GM23338 (cell line): Measurements from ENCODE around the gene EDA2R. TPM values are rescaled to one million over a fixed set of nuclear protein-coding genes. Genes with fewer than 3 reads are reported as not detected.

Experiments used
- EZH2 ChIP-seq: fragments of 200-600 bp; sonication (generic); IDR thresholded peaks from one replicate; pipeline ENCODE4 v1.8.0; 2017; ENCODE audit warnings: antibody characterized with exemption, mild to moderate bottlenecking, low read depth; ENCODE audit not compliant: unreplicated experiment
- EZH2phosphoT487 ChIP-seq: fragments of 200-600 bp; sonication (generic); IDR thresholded peaks from one replicate; pipeline ENCODE4 v1.8.1; 2018; ENCODE audit warnings: antibody characterized with exemption; ENCODE audit not compliant: unreplicated experiment
- JUNB ChIP-seq: IDR thresholded peaks from one replicate; pipeline ENCODE4 v1.6.1; 2016; ENCODE audit warnings: antibody characterized with exemption; ENCODE audit not compliant: unreplicated experiment
- POLR2AphosphoS5 ChIP-seq: IDR thresholded peaks from 2 replicates; pipeline ENCODE4 v1.6.1; 2016; ENCODE audit warnings: antibody characterized with exemption, low read depth
- STAT1 ChIP-seq: IDR thresholded peaks from one replicate; pipeline ENCODE4 v1.6.1; 2016; ENCODE audit warnings: antibody characterized with exemption; ENCODE audit not compliant: unreplicated experiment
- polyA plus RNA-seq: library from polyadenylated mRNA; unstranded; fragments of >200 nt; fragmentation: Nextera tagmentation; extraction: Ambion mirVana; gene quantifications from 2 replicates; pipeline ENCODE4 v1.2.1, GENCODE V29; 2016
- total RNA-seq: library from RNA; depleted of rRNA; stranded (reverse); fragments of >200 nt; shearing (Covaris generic); gene quantifications from 2 replicates; pipeline ENCODE4 v1.2.3, GENCODE V29; 2014
- TF ChIP-seq, protein P1 (sequence below): fragments of 250-450 bp; sonication (Bioruptor Pico); IDR thresholded peaks from 2 replicates; pipeline ENCODE4 v1.5.0; 2020; ENCODE audit warnings: mild to moderate bottlenecking, moderate library complexity
- TF ChIP-seq, protein P2 (sequence below), 2 experiments: fragments of 200-600 bp in 1 of 2; sonication (generic) in 1 of 2; conservative IDR thresholded peaks; 2 replicates each; pipeline versions ENCODE4 v1.5.1 to v1.6.1; 2016 to 2017; ENCODE audit warnings: antibody characterized with exemption in 2 of 2, low read depth in 2 of 2, mild to moderate bottlenecking in 2 of 2, moderate library complexity in 1 of 2
- TF ChIP-seq, protein P3 (sequence below): IDR thresholded peaks from 2 replicates; pipeline ENCODE4 v1.6.1; 2016; ENCODE audit warnings: antibody characterized with exemption

EDA2R gene
- total and polyA plus RNA-seq, 2 experiments from 2014 or later, result 6.0 to 9.6 TPM

DNA sequence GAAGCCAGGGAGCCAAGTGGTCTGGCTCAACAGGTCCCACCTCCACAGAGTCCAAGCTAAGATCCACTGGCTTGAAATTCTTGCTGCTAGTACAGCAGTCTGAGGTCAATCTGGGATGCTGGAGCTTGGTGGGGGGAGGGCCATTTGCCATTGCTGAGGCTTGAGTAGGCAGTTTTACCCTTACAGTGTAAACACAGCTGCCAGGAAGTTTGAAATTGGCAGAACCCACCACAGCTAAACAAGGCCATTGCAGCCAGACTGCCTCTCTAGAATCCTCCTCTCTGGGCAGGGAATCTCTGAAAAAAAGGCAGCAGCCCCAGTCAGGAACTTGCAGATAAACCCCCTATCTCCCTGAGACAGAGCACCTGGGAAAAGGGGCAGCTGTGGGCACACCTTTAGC lies 84.9 kb downstream of the EDA2R start (continued):
- TF ChIP-seq, protein P1, sequence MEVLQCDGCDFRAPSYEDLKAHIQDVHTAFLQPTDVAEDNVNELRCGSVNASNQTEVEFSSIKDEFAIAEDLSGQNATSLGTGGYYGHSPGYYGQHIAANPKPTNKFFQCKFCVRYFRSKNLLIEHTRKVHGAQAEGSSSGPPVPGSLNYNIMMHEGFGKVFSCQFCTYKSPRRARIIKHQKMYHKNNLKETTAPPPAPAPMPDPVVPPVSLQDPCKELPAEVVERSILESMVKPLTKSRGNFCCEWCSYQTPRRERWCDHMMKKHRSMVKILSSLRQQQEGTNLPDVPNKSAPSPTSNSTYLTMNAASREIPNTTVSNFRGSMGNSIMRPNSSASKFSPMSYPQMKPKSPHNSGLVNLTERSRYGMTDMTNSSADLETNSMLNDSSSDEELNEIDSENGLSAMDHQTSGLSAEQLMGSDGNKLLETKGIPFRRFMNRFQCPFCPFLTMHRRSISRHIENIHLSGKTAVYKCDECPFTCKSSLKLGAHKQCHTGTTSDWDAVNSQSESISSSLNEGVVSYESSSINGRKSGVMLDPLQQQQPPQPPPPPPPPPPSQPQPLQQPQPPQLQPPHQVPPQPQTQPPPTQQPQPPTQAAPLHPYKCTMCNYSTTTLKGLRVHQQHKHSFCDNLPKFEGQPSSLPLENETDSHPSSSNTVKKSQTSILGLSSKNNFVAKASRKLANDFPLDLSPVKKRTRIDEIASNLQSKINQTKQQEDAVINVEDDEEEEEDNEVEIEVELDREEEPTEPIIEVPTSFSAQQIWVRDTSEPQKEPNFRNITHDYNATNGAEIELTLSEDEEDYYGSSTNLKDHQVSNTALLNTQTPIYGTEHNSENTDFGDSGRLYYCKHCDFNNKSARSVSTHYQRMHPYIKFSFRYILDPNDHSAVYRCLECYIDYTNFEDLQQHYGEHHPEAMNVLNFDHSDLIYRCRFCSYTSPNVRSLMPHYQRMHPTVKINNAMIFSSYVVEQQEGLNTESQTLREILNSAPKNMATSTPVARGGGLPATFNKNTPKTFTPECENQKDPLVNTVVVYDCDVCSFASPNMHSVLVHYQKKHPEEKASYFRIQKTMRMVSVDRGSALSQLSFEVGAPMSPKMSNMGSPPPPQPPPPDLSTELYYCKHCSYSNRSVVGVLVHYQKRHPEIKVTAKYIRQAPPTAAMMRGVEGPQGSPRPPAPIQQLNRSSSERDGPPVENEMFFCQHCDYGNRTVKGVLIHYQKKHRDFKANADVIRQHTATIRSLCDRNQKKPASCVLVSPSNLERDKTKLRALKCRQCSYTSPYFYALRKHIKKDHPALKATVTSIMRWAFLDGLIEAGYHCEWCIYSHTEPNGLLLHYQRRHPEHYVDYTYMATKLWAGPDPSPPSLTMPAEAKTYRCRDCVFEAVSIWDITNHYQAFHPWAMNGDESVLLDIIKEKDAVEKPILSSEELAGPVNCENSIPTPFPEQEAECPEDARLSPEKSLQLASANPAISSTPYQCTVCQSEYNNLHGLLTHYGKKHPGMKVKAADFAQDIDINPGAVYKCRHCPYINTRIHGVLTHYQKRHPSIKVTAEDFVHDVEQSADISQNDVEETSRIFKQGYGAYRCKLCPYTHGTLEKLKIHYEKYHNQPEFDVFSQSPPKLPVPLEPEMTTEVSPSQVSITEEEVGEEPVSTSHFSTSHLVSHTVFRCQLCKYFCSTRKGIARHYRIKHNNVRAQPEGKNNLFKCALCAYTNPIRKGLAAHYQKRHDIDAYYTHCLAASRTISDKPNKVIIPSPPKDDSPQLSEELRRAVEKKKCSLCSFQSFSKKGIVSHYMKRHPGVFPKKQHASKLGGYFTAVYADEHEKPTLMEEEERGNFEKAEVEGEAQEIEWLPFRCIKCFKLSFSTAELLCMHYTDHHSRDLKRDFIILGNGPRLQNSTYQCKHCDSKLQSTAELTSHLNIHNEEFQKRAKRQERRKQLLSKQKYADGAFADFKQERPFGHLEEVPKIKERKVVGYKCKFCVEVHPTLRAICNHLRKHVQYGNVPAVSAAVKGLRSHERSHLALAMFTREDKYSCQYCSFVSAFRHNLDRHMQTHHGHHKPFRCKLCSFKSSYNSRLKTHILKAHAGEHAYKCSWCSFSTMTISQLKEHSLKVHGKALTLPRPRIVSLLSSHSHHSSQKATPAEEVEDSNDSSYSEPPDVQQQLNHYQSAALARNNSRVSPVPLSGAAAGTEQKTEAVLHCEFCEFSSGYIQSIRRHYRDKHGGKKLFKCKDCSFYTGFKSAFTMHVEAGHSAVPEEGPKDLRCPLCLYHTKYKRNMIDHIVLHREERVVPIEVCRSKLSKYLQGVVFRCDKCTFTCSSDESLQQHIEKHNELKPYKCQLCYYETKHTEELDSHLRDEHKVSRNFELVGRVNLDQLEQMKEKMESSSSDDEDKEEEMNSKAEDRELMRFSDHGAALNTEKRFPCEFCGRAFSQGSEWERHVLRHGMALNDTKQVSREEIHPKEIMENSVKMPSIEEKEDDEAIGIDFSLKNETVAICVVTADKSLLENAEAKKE (CRISPR knock-in tag), result no peak
- TF ChIP-seq EZH2, result no peak
- TF ChIP-seq, protein P2, sequence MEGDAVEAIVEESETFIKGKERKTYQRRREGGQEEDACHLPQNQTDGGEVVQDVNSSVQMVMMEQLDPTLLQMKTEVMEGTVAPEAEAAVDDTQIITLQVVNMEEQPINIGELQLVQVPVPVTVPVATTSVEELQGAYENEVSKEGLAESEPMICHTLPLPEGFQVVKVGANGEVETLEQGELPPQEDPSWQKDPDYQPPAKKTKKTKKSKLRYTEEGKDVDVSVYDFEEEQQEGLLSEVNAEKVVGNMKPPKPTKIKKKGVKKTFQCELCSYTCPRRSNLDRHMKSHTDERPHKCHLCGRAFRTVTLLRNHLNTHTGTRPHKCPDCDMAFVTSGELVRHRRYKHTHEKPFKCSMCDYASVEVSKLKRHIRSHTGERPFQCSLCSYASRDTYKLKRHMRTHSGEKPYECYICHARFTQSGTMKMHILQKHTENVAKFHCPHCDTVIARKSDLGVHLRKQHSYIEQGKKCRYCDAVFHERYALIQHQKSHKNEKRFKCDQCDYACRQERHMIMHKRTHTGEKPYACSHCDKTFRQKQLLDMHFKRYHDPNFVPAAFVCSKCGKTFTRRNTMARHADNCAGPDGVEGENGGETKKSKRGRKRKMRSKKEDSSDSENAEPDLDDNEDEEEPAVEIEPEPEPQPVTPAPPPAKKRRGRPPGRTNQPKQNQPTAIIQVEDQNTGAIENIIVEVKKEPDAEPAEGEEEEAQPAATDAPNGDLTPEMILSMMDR (conservative IDR thresholded peaks at IDR 0.05; ENCODE audit: low read depth in 2 of 2), result no peak
- no peak for TF ChIP-seq POLR2AphosphoS5
- no peak for TF ChIP-seq STAT1
- TF ChIP-seq JUNB, result no peak
- no peak for TF ChIP-seq EZH2phosphoT487
- TF ChIP-seq, protein P3, sequence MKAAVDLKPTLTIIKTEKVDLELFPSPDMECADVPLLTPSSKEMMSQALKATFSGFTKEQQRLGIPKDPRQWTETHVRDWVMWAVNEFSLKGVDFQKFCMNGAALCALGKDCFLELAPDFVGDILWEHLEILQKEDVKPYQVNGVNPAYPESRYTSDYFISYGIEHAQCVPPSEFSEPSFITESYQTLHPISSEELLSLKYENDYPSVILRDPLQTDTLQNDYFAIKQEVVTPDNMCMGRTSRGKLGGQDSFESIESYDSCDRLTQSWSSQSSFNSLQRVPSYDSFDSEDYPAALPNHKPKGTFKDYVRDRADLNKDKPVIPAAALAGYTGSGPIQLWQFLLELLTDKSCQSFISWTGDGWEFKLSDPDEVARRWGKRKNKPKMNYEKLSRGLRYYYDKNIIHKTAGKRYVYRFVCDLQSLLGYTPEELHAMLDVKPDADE, result no peak
